GM12878 (cell line): ENCODE measurements around the gene DMD. TPM values are rescaled to one million over a fixed set of nuclear protein-coding genes. Genes with fewer than 3 reads are reported as not detected.

Experiments
- ATAC-seq: fragments of 200-7000 bp; cut with Tn5 transposase; 3 replicates; pipeline ENCODE4 v1.9.1; 2020; ENCODE audit warnings: mild to moderate bottlenecking, moderate library complexity
- BruUV-seq: library from RNA; stranded (reverse); fragments of 400-500 nt; replicated peaks from 2 replicates; lab custom pipeline; 2021; lab: Mats Ljungman, UMichigan
- CTCF ChIA-PET: fragments of 300-600 bp; sonication (Branson Sonifier 250); formaldehyde crosslinking; extraction: SDS; loops from one replicate; lab custom pipeline; 2021; ENCODE audit warnings: inconsistent platforms; lab: Yijun Ruan, JAX
- POLR2A ChIA-PET: fragments of 350-600 bp; formaldehyde crosslinking; extraction: SDS; loops from one replicate; lab custom pipeline; 2021; ENCODE audit warnings: inconsistent platforms; lab: Charles Lee
- RAD21 ChIA-PET: fragments of 300-600 bp; sonication (Branson Sonifier 250); formaldehyde crosslinking; loops from one replicate; lab custom pipeline; 2023; ENCODE audit warnings: antibody characterized with exemption; ENCODE audit not compliant: unreplicated experiment; lab: Charles Lee
- SMC1A ChIA-PET: fragments of 300-600 bp; sonication (Branson Sonifier 250); formaldehyde crosslinking; loops from one replicate; lab custom pipeline; 2023; ENCODE audit not compliant: unreplicated experiment, uncharacterized antibody; lab: Charles Lee
- DNase-seq: peaks from one replicate; pipeline ENCODE4 v3.0.0-alpha.2; 2011; ENCODE audit warnings: low read depth, low spot score
- FAIRE-seq: peaks from 3 replicates; lab custom pipeline; 2011; peaks lifted over from hg19 to GRCh38; lab: Jason Lieb, UNC
- H2AFZ ChIP-seq: 2 replicates; pipeline ENCODE4 v1.6.0; 2011; ENCODE audit warnings: low read depth, low read length, control low read depth; ENCODE audit not compliant: control insufficient read depth
- H3K27ac ChIP-seq: 2 replicates; pipeline ENCODE4 v1.5.1; 2011; ENCODE audit warnings: control low read depth; ENCODE audit not compliant: control insufficient read depth, insufficient read depth
- H3K27me3 ChIP-seq, 2 experiments: replicated peaks in 1 of 2; 2 replicates each; pipeline versions ENCODE4 v1.6.0 to v1.6.1; 2011; ENCODE audit warnings: low read length in 1 of 2; ENCODE audit not compliant: control insufficient read depth in 2 of 2, insufficient read depth in 2 of 2
- H3K36me3 ChIP-seq, 2 experiments: 2 replicates each; pipeline ENCODE4 v1.5.1; 2011; ENCODE audit warnings: low read length in 1 of 2; ENCODE audit not compliant: control insufficient read depth in 2 of 2, insufficient read depth in 2 of 2
- H3K4me1 ChIP-seq: 2 replicates; pipeline ENCODE4 v1.6.1; 2011; ENCODE audit warnings: mild to moderate bottlenecking, low read length, moderate library complexity, mixed read lengths; ENCODE audit not compliant: control insufficient read depth, insufficient read depth
- H3K4me2 ChIP-seq: 2 replicates; pipeline ENCODE4 v1.6.0; 2011; ENCODE audit warnings: control low read depth; ENCODE audit not compliant: control insufficient read depth, insufficient read depth
- H3K4me3 ChIP-seq: fragments of 200-600 bp; sonication (generic); 2 replicates; pipeline ENCODE4 v1.5.1; 2016
- H3K79me2 ChIP-seq: 2 replicates; pipeline ENCODE4 v1.6.0; 2011; ENCODE audit warnings: low read length; ENCODE audit not compliant: control insufficient read depth, insufficient read depth
- H3K9ac ChIP-seq: 2 replicates; pipeline ENCODE4 v1.8.0; 2011; ENCODE audit warnings: low read length, control low read depth, mixed read lengths; ENCODE audit not compliant: control insufficient read depth, insufficient read depth
- H3K9me3 ChIP-seq: replicated peaks from 3 replicates; pipeline ENCODE4 v1.5.1; 2011; ENCODE audit warnings: mild to moderate bottlenecking, low read length; ENCODE audit not compliant: control insufficient read depth, insufficient read depth
- H4K20me1 ChIP-seq: 2 replicates; pipeline ENCODE4 v1.6.0; 2011; ENCODE audit not compliant: control insufficient read depth, insufficient read depth
- CEBPB ChIP-seq, 2 experiments: fragments of 150-350 bp in 1 of 2; IDR thresholded peaks; 2 replicates each; pipeline ENCODE4 v1.6.1; 2012 to 2014; ENCODE audit warnings: low read depth in 2 of 2, low read length in 2 of 2, borderline replicate concordance in 1 of 2, inconsistent platforms in 1 of 2
- EP300 ChIP-seq, 2 experiments: fragments of 150-350 bp in 1 of 2; IDR thresholded peaks; 2 replicates each; pipeline ENCODE4 v1.6.1; 2011 to 2012; ENCODE audit warnings: low read depth in 2 of 2, low read length in 2 of 2, borderline replicate concordance in 1 of 2, improper control_type of control experiment in 1 of 2, inconsistent platforms in 1 of 2; ENCODE audit not compliant: control insufficient read depth in 1 of 2
- HDAC2 ChIP-seq: fragments of 200-600 bp; sonication (generic); IDR thresholded peaks from 2 replicates; pipeline ENCODE4 v1.6.1; 2017
- KAT2A ChIP-seq: conservative IDR thresholded peaks from 2 replicates; pipeline ENCODE4 v1.6.1; 2011; ENCODE audit warnings: low read depth, low read length; ENCODE audit not compliant: control insufficient read depth
- KLF5 ChIP-seq: fragments of 450-650 bp; IDR thresholded peaks from 2 replicates; pipeline ENCODE4 v1.6.1; 2014; ENCODE audit warnings: mild to moderate bottlenecking; ENCODE audit not compliant: partially characterized antibody
- TBL1XR1 ChIP-seq: IDR thresholded peaks from 2 replicates; pipeline ENCODE4 v1.6.1; 2012; ENCODE audit warnings: low read depth, low read length, improper control_type of control experiment
- YY1 ChIP-seq: IDR thresholded peaks from 2 replicates; pipeline ENCODE4 v1.6.1; 2011; ENCODE audit warnings: low read depth, mild to moderate bottlenecking, low read length
- WGBS: methylation state at CpG from one replicate; pipeline ENCODE4 v1.1.6; 2016; ENCODE audit warnings: low lambda C conversion rate; ENCODE audit not compliant: insufficient replicate concordance, insufficient coverage; ENCODE audit errors: missing lambda C conversion rate; 5-methylcytosine and 5-hydroxymethylcytosine counted together
- in situ Hi-C: fragments of 300-500 bp; cut with MboI; formaldehyde crosslinking; loops from 9 replicates; pipeline ENCODE4 v1.14.3; 2018; ENCODE audit warnings: mixed read lengths
- intact Hi-C: fragments of 100-400 bp; cut with micrococcal nuclease; formaldehyde crosslinking; loops from one replicate; pipeline ENCODE4 v1.14.2; 2022; ENCODE audit not compliant: unreplicated experiment
- polyA plus RNA-seq, 11 experiments: library from polyadenylated mRNA; depleted of rRNA in 4 of 11; unstranded in 6 of 11; stranded (reverse) in 5 of 11; fragments of >200 nt; fragmentation: Nextera tagmentation in 4 of 11; fragmentation: Illumina TruSeq in 1 of 11; extraction: Ambion mirVana in 4 of 11; extraction: Trizol in 1 of 11; gene quantifications; 1 replicate in 1 of 11; 2 replicates in 10 of 11; pipeline versions ENCODE4 v1.2.1 to v1.2.3, GENCODE V29; 2011 to 2016; ENCODE audit warnings: inconsistent platforms in 2 of 11, missing spikeins in 2 of 11, low read depth in 1 of 11
- total RNA-seq, 4 experiments: library from RNA; depleted of rRNA in 3 of 4; stranded (reverse); fragments of >200 nt in 3 of 4; fragmentation: Illumina TruSeq in 1 of 4; extraction: Trizol in 1 of 4; gene quantifications; 2 replicates each; pipeline versions ENCODE4 v1.2.1 to v1.2.3, GENCODE V29; 2013 to 2021
- TF ChIP-seq, protein P1 (sequence below): IDR thresholded peaks from 2 replicates; pipeline ENCODE4 v1.6.1; 2012; ENCODE audit warnings: improper control_type of control experiment, low read depth, low read length; ENCODE audit not compliant: insufficient replicate concordance
- TF ChIP-seq, protein P2 (sequence below): fragments of 450-650 bp; IDR thresholded peaks from 2 replicates; pipeline ENCODE4 v1.6.1; 2016; ENCODE audit warnings: mild to moderate bottlenecking

The DMD gene
- total and polyA plus RNA-seq, 10 of the 15 experiments (the other 5 are each of a cell fraction or from before 2014, with no cell fraction given): 1.4 to 24.3 (median 4.3) TPM

DNA sequence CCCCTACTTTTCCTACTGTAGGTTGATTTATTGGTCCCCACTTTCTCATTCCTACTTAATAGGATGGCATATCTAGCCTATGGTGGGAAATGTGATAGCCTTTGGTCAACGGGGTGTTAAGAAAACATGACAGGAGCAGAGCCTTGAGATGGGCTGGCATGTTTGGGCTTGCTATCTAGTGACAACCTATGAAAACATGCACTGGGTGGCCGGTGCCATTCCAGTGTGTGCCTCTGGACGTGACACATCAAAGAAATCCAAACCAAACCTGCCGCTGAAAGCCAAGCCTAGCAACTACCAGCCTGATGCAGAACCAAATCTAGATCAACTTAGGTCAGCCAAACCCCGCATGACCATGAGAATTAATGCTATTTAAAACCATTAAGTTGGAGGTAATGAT is 317.6 kb downstream of the DMD start:
- RAD21 ChIA-PET: no interaction called here
- FAIRE-seq (no peak), DNase-seq (no peak), ATAC-seq (no peak)
- Histone ChIP-seq H3K27me3 (no peaks in the 10 kb centered on the region), H3K27ac (no peak overlapping the region), H2AFZ (no peak overlapping the region), H3K36me3 (no peaks in the 10 kb centered on the region), H3K4me1 (no peaks in the 10 kb centered on the region), H3K9me3 (no peaks in the 10 kb centered on the region), H4K20me1 (no peaks in the 10 kb centered on the region), H3K79me2 (no peaks in the 10 kb centered on the region), H3K4me3 (no peak overlapping the region), H3K9ac (no peak overlapping the region), H3K4me2 (no peak overlapping the region)
- SMC1A ChIA-PET: no interaction called here
- CTCF ChIA-PET: no interaction called here
- intact Hi-C loops: no loop called here
- TF ChIP-seq HDAC2: no peak
- TF ChIP-seq, protein P1, sequence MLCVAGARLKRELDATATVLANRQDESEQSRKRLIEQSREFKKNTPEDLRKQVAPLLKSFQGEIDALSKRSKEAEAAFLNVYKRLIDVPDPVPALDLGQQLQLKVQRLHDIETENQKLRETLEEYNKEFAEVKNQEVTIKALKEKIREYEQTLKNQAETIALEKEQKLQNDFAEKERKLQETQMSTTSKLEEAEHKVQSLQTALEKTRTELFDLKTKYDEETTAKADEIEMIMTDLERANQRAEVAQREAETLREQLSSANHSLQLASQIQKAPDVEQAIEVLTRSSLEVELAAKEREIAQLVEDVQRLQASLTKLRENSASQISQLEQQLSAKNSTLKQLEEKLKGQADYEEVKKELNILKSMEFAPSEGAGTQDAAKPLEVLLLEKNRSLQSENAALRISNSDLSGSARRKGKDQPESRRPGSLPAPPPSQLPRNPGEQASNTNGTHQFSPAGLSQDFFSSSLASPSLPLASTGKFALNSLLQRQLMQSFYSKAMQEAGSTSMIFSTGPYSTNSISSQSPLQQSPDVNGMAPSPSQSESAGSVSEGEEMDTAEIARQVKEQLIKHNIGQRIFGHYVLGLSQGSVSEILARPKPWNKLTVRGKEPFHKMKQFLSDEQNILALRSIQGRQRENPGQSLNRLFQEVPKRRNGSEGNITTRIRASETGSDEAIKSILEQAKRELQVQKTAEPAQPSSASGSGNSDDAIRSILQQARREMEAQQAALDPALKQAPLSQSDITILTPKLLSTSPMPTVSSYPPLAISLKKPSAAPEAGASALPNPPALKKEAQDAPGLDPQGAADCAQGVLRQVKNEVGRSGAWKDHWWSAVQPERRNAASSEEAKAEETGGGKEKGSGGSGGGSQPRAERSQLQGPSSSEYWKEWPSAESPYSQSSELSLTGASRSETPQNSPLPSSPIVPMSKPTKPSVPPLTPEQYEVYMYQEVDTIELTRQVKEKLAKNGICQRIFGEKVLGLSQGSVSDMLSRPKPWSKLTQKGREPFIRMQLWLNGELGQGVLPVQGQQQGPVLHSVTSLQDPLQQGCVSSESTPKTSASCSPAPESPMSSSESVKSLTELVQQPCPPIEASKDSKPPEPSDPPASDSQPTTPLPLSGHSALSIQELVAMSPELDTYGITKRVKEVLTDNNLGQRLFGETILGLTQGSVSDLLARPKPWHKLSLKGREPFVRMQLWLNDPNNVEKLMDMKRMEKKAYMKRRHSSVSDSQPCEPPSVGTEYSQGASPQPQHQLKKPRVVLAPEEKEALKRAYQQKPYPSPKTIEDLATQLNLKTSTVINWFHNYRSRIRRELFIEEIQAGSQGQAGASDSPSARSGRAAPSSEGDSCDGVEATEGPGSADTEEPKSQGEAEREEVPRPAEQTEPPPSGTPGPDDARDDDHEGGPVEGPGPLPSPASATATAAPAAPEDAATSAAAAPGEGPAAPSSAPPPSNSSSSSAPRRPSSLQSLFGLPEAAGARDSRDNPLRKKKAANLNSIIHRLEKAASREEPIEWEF: no peak
- TF ChIP-seq KLF5: no peak
- no peak for TF ChIP-seq EP300 (IDR thresholded peaks at IDR 0.05; ENCODE audit: borderline replicate concordance in 1 of 2, control insufficient read depth in 1 of 2, low read depth in 2 of 2, low read length in 2 of 2)
- TF ChIP-seq, protein P2, sequence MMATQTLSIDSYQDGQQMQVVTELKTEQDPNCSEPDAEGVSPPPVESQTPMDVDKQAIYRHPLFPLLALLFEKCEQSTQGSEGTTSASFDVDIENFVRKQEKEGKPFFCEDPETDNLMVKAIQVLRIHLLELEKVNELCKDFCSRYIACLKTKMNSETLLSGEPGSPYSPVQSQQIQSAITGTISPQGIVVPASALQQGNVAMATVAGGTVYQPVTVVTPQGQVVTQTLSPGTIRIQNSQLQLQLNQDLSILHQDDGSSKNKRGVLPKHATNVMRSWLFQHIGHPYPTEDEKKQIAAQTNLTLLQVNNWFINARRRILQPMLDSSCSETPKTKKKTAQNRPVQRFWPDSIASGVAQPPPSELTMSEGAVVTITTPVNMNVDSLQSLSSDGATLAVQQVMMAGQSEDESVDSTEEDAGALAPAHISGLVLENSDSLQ: no peak
- TF ChIP-seq CEBPB (IDR thresholded peaks at IDR 0.05; ENCODE audit: borderline replicate concordance in 1 of 2, low read depth in 2 of 2, low read length in 2 of 2): no peak
- no peak for TF ChIP-seq TBL1XR1
- TF ChIP-seq YY1: no peak
- TF ChIP-seq KAT2A: no peak
- 24% methylated on average over 5 of the region's 5 CpGs for WGBS
- in situ Hi-C loops: no loop called here
- BruUV-seq: no TSS peak
- POLR2A ChIA-PET: no interaction called here
